ENCODE measurements around the gene MUC5AC. TPM values are rescaled to one million over a fixed set of nuclear protein-coding genes. Genes with fewer than 3 reads are reported as not detected.

Gene MUC5AC
- total RNA-seq, 1 experiment from 2014 or later, result under 0.01 TPM

DNA sequence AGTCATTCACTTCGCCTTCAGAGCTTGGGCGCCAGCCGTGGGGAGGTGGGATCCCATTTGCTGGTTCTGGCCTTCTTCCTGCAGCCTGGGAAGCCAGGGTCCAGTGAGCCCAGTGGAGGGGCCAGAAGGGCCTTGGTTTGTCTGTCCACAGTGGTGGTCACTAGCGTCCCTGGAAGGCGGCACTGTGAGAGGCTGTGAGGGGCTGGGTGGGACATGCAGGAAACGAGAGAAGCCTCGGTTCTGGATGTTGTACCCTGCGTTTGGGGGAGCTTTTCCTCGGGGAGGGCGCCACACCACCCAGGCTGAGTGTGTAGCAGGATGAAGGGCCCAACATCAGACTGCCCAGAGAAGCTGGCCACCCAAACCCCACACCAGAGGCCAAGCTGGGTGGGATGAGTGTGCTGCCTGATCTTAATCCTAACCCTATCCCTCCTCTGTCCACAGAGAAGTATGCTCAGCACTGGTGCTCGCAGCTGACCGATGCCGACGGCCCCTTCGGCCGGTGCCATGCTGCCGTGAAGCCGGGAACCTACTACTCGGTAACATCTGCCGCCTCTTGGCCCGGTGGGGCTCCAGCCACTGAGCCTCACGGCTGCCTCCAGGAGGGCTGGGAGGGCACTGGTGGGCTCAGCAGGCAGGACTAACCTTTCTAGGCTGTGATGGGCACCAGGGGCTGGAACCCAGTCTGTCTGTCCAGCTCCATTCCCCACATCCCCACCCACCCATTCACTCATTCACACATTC lies 14.4 kb downstream of the MUC5AC start:
- no peak overlapping the region for H2AFZ ChIP-seq (ENCODE audit: low read depth, low read length, poor library complexity, severe bottlenecking)
- no peaks in the 10 kb centered on the region for H4K20me1 ChIP-seq (ENCODE audit: insufficient read depth)
- no peaks in the 10 kb centered on the region for H3K4me1 ChIP-seq (ENCODE audit: control insufficient read depth in 1 of 2, insufficient read depth in 2 of 2, low read length in 2 of 2)
- no peak overlapping the region for H3K27ac ChIP-seq (ENCODE audit: low read depth, low read length)
- no peaks in the 10 kb centered on the region for H3K9me2 ChIP-seq (ENCODE audit: insufficient read depth)
- no peaks in the 10 kb centered on the region for H3K79me2 ChIP-seq (ENCODE audit: insufficient read depth, low read length)
- H3K9ac ChIP-seq (ENCODE audit: low read length), result no peak overlapping the region
- no peaks in the 10 kb centered on the region for H3K36me3 ChIP-seq (ENCODE audit: control insufficient read depth in 1 of 2, insufficient read depth in 2 of 2, low read length in 2 of 2)
- H3K9me3 ChIP-seq (ENCODE audit: control insufficient read depth in 1 of 2, insufficient read depth in 1 of 2, low read depth in 1 of 2, low read length in 2 of 2), result peaks cover 0 to 4% of the 10 kb centered on the region in 2 experiments; a peak in 1 of 4 replicates
- no peak for TF ChIP-seq ELF1 (IDR thresholded peaks at IDR 0.05; ENCODE audit: borderline replicate concordance, low read depth)
- TF ChIP-seq ZNF274 (IDR thresholded peaks at IDR 0.05; ENCODE audit: low read depth, low read length), result no peak
- TF ChIP-seq, protein P1, sequence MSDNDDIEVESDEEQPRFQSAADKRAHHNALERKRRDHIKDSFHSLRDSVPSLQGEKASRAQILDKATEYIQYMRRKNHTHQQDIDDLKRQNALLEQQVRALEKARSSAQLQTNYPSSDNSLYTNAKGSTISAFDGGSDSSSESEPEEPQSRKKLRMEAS (IDR thresholded peaks at IDR 0.05), result no peak
- TF ChIP-seq EZH2phosphoT487 (IDR thresholded peaks at IDR 0.05; ENCODE audit: borderline replicate concordance), result no peak
- no peak for TF ChIP-seq CEBPB (IDR thresholded peaks at IDR 0.05; ENCODE audit: low read depth)
- TF ChIP-seq, protein P2, sequence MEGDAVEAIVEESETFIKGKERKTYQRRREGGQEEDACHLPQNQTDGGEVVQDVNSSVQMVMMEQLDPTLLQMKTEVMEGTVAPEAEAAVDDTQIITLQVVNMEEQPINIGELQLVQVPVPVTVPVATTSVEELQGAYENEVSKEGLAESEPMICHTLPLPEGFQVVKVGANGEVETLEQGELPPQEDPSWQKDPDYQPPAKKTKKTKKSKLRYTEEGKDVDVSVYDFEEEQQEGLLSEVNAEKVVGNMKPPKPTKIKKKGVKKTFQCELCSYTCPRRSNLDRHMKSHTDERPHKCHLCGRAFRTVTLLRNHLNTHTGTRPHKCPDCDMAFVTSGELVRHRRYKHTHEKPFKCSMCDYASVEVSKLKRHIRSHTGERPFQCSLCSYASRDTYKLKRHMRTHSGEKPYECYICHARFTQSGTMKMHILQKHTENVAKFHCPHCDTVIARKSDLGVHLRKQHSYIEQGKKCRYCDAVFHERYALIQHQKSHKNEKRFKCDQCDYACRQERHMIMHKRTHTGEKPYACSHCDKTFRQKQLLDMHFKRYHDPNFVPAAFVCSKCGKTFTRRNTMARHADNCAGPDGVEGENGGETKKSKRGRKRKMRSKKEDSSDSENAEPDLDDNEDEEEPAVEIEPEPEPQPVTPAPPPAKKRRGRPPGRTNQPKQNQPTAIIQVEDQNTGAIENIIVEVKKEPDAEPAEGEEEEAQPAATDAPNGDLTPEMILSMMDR (IDR thresholded peaks at IDR 0.05 in 2 of 3, conservative IDR thresholded peaks at IDR 0.05 in 1 of 3; ENCODE audit: borderline replicate concordance in 1 of 3, insufficient read depth in 1 of 3, low read depth in 2 of 3, low read length in 2 of 3), result no peak
- TF ChIP-seq RAD21 (IDR thresholded peaks at IDR 0.05; ENCODE audit: low read depth), result no peak
- TF ChIP-seq SIN3A (IDR thresholded peaks at IDR 0.05; ENCODE audit: low read depth), result no peak
- TF ChIP-seq, protein P3, sequence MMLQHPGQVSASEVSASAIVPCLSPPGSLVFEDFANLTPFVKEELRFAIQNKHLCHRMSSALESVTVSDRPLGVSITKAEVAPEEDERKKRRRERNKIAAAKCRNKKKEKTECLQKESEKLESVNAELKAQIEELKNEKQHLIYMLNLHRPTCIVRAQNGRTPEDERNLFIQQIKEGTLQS (IDR thresholded peaks at IDR 0.05), result no peak
- no peak for TF ChIP-seq TCF7L2 (IDR thresholded peaks at IDR 0.05; ENCODE audit: borderline replicate concordance, extremely low read depth, insufficient read depth, insufficient read length)
- TF ChIP-seq SP1 (IDR thresholded peaks at IDR 0.05; ENCODE audit: low read depth), result no peak
- TF ChIP-seq POLR2AphosphoS5 (IDR thresholded peaks at IDR 0.05; ENCODE audit: low read depth, low read length), result no peak
- no peak for TF ChIP-seq EGR1 (IDR thresholded peaks at IDR 0.05; ENCODE audit: low read depth)
- no peak for TF ChIP-seq CBX3 (IDR thresholded peaks at IDR 0.05; ENCODE audit: low read depth)
- TF ChIP-seq JUND (IDR thresholded peaks at IDR 0.05), result no peak
- no peak for TF ChIP-seq SRF (IDR thresholded peaks at IDR 0.05; ENCODE audit: low read depth)
- TF ChIP-seq FOSL1 (IDR thresholded peaks at IDR 0.05; ENCODE audit: low read depth), result no peak
- no peaks in the 10 kb centered on the region for H3K27me3 ChIP-seq (ENCODE audit: insufficient read depth, low read length)
- intact Hi-C loops (cut with micrococcal nuclease), result no loop called here
- no peak overlapping the region for H3K4me3 ChIP-seq (replicated peaks in 1 of 2; ENCODE audit: low read depth in 1 of 2, low read length in 2 of 2)
- ChIA-PET RAD21 (ENCODE audit: low non-redundant PET in 1 of 2, low total read pairs in 2 of 2, uncharacterized antibody in 2 of 2, unreplicated experiment in 2 of 2) (no interaction called here), CTCF (no interaction called here), POLR2A (no interaction called here)
- no peak for DNase-seq (ENCODE audit: low read depth, low spot score)
- H3K4me2 ChIP-seq (ENCODE audit: low read length), result no peak overlapping the region
- BruUV-seq (replicated peaks), result no TSS peak
- no peak for ATAC-seq
